DMS53 (cell line): ENCODE results near the gene KRT33A.

Experiments used
- DNase-seq: peaks from one replicate; lab custom pipeline; 2025; lab: John Stamatoyannopoulos, UW

Gene KRT33A

DNA sequence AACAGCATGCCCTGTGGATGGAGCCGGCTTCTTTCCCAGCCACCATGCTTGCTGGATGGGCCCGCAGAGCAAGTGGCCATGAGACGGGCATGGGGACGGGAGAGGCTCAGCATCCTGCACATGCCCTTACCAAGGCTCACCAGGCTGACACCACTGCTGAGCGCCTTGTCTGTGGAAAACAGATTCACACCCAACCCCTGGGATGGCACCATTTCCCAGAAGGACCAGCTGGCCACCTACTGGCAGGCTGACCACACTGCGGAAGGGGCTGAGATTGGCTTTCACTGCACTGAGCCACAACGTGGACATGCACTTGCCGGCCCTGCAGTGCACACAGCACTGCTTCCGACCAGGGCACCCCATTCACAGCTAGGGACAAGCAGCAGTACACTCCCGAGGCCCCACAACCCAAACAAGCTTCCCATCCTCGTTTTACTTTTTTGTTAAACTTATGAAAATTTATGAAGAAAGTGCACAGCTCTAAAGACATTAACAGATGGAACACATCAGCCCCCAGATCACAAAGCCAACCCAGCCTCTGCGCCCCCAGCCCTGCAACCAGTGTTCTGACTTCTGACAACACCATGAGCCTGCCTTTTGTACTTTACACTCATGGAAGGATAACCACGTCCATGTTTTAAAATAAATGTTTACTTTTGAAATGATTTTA lies 21.2 kb downstream of the KRT33A start:
- DNase-seq, result peak; percentile 82

DNA sequence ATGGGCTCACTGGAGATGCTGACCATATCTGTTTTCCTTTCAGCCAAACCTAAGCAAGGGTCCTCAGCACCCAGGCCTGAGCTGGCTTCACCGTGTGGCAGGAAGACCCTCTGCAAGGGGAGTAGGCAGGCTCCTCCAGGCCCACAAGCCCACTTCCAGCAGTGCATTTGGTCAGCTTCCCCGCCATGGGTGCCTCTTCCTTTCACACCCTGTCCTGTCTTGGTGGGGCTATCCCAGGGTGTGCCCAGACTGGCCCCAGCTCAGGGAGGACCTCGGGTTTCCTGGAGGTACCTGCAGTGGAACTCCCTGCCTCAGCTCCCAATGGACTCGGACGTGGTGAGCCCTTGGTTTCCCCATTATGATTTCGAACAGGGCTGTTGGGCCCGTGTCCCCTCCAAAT lies 22.4 kb downstream of the KRT33A start:
- DNase-seq, result no peak

DNA sequence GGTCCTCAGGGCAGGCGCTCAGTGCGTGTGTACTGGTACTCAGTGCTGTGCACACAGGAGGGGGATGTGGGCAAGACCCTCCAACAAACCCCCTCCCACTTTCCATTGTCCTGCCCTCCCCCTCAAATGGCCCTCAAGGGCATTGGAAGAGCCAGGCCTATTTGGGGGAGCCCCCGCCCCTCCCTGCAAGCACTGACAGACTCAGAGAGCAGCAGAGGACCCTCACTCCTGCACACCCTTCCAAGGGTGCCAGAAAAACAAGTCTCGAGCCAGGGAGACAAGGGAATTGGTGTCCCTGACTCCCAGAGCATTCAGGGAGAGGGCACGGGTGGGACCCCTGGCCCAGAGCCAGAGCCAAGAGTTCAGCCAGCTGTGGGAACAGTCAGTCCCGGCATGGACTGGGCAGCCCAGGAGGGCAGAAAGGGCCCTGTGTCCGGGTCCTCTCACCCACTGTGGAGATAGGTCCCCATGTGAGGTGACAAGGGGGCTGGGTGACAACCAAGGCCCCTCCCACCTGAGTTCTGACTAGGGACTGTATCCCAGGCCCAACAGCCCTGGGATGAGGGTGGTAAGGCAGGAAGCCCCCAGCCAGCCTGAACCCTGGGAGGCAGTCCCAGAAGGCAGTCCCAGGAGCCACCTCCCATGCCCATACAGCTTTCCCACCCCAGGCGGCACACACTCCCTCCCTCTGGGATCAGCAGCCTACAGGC lies 23.1 kb downstream of the KRT33A start:
- DNase-seq, result no peak

DNA sequence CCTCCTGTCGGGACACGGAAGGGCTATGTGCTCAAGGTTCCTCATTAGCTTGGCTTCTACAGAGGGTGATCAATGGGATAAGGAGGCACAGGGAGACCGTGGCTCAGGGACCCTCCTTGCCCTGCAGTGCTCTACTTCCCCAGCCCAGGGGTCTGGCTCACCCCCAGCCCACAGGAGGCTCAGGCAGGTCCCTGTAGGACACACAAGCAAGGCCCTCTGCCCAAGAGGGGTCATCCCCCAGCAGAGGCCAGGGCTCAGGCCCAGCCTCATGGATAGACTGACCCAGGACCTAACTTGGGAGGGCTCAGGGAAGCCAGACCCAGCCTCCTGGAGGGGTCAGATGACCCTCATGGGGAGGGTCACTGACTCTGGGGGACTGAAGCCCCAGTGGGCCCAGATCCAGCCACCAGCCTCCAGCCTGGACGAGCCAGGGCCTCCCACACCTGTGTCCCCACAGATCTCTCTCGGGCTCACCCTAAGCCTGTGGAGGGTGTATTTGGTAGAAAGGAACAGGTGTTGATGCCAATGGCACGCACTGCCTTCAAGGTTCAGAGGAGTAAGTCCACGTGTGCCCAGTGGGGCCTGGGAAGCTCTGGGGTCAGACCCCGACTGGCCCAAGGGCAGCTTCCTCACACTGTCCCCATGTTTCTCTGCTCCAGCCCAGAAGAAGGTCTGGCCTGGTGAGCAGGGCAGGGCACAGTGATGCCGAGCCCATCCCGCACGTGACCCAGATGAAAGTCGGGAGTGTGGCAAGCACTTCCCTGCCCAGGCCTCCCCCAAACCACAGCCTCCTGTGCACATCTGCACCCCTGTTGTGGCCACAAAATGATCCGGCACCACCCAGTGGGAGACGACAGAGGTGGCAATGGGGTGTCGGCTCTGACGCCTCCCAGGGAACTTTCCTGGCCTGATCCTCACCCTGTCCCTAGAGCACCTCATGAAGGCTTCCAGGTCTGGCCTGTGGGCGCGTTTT lies 24.2 kb downstream of the KRT33A start:
- DNase-seq, result no peak

DNA sequence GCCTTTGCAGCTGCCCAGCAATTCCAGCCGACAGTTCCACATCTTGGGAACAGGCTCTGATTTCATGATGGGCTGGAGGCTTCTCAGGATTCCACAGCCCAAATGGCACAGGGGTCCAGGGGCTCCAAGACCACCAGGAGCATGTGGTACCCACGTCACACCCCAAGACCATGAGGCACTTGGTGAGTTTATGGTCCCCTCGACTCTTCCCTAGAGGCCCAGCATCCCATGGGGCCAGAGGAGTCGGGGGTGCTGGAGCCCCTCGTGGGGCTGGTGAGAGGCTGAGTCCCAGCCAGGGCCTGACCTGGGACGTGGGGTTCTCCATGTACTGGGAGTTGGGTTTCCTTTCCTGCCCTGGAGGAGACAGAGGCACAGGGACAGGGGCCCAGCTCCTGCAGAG lies 25.0 kb downstream of the KRT33A start:
- no peak for DNase-seq

DNA sequence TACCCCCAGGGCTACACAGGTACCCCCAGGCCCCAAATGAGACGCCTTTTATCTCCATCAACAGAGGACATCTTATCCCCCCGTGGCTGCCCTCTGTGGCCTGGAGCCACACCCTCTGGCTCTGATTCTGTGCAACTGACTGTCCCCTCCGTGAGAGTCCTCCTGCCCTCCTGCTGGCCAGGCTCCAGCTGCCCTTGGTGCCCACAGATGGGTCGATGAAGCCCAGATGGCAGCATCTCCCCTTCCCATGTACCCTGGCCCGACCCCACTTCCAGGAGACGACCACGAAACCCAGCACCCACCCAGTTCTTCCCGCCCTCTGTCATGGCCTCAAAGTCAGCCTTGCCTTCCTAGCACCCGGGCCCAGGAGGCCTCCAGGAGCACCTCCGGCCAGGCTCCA lies 25.5 kb downstream of the KRT33A start:
- no peak for DNase-seq

DNA sequence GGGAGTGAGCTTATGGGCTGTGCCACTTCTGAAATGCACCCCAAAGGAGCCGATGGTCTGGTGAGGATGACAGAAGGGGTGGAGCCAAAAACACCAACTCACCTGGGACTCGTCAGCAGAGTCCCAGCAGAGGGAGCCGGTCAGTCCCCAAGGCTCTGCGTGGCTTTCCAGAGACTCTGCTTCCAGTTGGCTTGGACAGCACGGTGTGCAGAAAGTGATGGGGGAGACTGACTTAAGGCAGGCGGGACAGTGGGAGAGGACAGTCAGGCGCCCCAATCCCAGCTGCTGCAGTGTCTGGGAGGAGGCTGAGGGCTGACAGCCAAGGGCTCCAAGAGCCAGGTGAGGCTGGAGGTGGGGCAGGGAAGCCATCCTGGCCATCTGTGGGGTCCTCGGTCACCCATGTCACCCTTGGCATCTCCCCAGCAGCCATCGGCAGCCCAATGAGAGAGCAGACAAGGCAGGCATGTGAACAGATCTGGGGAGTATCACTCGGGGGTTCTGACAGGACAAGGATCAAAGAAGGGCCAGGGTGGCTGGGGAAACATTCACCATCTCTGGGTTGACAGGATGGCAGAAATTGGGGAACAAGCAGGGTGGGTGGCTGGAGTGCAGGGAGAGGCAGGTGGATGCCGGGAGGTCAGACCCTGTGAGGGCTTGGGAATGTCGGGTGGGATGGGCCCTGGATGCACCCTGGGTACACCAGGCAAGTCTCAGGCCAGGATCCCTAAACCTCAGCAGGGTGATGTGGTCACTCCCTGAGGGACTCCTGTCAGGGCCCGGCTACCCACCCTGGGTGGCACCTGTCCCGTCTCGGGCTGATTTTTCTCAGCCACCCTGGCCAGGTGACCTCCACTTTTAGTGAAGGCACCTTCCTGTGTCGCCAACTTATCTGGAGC lies 26.2 kb downstream of the KRT33A start:
- DNase-seq, result peak; percentile 57

DNA sequence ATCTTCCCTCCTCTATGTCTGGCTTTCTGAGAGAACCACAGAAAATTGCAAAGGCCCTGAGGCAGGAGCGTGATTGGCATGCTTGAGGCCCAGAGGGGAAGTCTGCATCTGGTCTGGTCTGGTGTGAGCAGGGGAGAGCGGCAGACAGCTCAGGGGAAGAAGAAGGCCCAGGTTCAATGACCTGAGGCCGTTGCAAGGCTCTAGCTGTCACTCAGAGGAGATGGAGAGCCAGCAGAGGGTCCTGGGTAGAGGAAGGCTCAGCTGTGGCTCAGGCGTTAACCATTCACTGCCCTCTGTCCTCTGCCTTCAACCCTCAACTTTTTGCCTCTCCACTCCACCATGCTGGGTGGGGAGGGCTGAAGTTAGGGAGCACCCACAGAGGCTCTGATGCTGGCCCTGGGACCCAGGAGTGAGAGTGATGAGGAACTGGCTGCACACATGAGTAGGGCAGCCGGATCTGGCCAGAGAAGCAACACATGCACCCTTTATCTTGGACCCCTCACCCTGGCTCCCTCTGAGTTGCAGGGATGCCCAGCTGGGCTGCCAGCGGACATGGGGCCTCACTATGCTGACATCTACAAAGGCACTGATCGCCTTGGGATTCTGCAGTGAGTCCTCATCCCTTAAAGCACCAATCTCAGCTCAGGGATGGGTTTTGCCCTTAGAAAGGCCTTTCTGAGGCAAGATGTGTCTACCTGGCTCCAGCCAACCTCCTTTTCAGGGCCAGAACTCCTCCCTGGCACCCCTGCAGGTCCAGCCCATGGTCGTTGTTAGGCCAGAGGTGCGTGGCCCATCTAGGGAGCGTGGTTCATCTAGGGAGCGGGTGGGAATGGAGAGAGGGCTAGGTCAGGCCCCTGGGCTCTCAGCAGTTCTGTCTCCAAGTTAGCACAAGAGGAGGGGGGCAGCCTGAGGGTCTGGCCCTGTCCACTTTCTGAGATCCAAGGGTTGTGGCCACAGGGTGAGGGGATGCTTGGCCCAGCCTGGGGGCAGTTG lies 27.4 kb downstream of the KRT33A start:
- no peak for DNase-seq

DNA sequence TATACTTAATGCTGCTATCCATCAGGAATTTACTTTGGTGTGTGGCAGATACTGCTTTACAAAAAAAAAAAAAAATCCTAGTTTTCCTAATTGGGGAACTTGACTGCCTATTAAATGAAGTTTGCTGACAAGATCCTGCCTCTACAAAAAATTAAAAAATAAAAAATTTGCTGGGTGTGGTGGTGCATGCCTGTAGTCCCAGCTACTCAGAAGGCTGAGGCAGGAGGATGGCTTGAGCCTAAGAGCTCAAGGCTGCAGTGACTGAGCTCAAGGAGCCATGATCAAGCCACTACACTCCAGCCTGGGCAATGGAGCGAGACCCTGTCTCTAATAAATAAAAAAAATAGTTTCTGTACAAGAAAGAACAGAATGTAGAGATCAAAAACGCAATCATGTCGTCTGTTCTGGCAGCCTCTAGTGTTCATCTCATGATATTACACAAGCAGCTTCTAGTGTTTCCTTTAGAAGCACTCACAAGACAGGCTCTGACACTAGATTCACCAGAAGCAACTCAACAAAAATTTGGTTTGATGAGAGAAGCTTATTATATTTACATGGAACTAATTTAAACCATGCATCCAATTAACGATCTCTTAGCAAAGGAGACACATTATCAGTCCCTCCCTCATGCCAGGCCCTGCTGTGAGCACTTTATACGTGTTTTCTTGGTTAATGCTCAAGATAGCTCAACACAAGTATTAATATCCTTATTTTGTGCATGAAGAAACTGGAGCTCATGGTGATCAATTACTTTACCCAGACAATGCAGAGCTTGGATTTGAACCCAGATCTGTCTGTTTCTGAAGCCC lies 28.3 kb downstream of the KRT33A start:
- DNase-seq, result peak; percentile 70

DNA sequence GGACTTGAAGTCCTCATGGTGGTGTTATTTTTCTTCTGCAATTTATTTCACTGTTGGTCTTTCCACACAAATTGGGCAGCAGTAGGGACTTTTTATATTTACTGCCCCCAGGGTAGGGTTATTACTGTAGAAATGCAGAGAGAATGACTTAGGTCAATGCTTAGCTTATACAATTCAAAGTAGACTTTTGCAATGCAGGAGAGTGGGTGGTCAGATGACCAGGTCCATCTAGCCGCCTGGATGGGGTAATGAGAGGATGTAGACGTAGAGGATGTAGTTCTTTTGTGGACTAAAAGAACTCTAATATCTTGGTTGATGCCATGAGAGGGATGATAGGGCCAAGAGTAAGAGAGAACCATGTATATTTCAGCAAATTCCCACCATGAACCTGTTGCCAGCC lies 32.4 kb downstream of the KRT33A start:
- no peak for DNase-seq

DNA sequence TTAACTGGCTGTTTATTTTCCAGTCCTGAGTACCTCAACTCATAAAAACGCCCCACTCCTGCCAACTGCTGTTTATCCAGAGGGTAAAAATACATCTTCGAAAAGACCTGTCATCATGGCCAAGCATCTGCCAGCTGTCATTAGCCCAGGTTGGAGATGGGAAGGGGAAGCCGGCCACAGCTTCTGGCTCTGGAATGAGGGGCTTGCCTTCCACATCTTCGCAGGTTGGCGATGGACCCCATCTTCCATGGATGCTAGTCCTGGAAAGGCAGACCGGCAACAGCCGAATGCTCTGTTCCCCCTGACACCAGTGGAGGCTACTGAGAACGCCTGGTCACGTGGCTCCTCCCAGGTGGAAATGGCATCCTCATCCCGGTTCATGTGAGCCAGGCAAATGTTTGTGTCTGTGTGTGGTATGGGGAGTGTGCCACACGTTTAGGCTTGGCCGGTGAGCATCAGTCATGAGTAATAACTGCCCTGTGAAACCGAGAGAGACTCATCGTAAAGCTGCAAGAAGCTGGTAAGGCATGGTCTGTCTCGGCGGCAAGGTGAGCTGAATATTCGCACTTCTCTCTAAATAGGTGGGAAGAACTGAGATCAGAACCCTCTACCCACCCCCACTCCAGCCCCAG lies 34.7 kb downstream of the KRT33A start:
- no peak for DNase-seq

DNA sequence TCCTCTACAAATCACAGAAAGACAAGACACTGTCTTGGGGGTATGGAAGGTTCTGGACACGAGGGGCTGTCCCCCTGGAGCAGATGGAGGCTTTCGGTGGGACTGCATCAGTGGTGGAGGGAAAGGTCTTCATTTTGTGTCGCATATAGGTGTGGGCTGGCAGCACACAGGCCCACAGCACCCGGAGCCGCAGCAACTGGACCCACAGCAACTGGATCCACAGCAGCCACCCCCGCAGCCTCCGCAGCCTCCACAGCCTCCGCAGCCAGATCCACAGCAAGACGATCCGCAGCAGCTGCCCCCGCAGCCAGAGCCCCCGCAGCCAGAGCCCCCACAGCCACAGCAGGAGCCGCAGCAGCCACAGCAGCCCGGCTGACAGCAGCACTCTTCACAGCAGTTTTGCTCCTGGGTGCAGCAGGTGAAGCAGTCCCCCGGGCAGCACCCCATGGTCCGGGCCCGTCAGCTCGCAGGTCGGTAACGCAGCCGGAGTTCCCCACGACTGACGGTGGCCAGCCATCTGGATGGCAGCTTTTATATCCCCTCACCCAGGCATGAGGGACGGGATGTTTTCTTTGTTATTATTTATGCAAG lies 35.3 kb downstream of the KRT33A start, which contains the start of gene KRTAP17-1:
Gene KRTAP17-1, minus strand, starts transcription at position 507 of the 591 bp plus-strand sequence. Its CDS starts 60 bp downstream, at position 447.
- DNase-seq, result no peak

DNA sequence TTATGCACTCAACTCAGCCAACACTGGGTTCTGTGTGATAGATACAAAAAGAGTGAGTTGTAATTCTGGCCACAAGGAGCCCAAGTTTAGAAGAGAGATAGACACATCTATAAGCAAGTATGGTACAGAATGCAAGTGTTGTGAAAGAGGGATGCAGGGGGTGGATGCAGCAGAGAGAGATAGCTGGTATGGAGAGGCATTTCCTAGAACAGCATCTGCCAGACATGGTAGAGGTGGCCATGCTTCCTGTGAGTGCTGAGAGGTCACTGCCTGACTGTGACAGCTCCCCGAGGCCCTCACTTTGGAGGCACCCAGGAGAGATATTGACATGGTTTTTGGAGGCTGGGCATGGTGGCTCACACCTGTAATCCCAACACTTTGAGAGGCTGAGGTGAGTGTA lies 39.5 kb downstream of the KRT33A start:
- DNase-seq, result no peak

DNA sequence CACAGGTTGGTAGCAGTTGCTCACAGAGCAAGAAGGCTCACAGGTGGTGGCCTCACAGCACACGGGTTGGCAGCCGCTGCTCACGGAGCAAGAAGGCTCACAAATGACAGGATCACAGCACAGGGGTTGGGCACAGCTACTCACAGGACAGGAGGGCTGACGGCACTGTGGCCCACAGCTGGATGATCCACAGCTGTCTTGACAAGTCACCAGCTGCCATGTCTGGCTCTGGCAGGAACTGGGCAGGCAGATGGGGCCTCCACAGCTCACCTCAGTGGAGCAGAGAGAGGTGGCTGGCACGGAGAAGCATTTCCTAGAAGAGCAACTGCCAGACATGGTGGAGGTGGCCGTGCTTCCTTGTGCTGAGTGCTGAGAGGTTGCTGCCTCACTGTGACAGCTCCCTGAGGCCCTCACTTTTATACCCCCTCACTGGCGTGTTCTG lies 41.7 kb downstream of the KRT33A start, which contains the start of gene KRTAP16-1:
Gene KRTAP16-1, minus strand, starts transcription at position 392 of the 442 bp plus-strand sequence. Its CDS starts 56 bp downstream, at position 336.
- peak; percentile 61 for DNase-seq

DNA sequence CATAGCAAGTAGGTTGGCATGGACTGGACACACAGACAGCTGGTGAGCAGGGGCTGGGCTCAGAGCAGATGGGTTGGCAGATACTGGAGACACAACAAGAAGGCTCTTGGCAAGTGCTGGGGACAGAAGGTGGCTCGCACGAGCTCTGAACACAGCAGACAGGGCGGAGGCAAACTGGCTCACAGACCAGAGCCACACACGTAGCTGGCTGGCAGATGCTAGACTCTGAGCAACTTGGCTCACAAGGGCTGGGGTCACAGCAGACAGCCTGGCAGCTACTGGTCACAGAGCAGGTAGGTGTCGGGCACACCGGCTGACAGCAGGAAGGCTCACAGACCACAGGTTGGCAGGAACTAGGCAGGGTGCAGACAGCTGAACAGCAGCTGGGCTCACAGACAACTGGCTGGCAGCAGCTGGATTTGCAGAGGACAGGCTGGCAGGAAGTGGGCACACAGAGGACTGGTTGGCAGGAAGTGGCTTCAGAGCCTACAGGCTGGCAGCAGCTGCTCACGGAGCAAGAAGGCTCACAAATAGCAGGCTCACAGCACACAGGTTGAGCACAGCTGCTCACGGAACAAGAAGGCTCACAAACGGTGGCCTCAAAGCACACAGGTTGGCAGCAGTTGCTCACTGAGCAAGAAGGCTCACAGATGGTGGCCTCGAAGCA lies 42.2 kb downstream of the KRT33A start:
- DNase-seq, result peak; percentile 81

DNA sequence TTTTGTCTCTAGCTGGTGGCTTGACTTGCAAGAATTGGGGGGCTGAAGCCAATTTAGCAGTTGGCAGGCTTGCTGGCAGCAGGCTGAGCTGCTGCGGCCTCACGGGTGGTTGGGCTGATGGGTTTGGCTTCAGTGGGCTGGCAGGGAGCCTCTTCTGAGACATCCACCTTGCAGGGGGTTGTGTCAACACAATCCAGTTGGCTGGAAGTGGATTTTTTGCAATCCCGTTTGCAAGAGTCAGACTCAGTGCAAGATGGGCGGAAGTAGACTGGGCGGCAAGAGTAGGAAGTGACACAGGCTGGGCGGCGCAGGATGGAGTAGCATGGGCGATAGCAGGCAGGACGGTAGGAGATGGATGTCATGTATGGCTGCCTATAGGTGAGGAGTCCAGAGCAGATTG lies 43.0 kb downstream of the KRT33A start:
- no peak for DNase-seq

DNA sequence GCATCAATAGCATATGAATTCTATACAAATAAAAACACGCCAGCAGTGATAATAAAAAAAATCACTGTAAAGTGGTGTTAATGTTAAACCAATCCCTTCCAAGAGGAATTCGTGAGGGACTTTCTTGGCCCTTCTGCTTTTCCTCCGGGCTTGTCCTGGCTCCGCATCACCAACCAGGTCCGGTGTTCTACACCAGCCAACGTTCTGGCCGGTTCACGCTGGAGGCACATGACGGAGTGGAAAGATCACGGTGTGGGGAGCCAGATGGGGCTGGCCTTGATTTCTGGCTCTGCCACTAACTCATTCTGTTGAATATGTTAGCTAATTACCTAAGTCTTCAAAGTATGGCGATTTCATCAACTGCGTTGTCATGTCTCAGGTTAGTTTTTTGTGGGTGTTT lies 46.5 kb downstream of the KRT33A start:
- DNase-seq, result no peak

DNA sequence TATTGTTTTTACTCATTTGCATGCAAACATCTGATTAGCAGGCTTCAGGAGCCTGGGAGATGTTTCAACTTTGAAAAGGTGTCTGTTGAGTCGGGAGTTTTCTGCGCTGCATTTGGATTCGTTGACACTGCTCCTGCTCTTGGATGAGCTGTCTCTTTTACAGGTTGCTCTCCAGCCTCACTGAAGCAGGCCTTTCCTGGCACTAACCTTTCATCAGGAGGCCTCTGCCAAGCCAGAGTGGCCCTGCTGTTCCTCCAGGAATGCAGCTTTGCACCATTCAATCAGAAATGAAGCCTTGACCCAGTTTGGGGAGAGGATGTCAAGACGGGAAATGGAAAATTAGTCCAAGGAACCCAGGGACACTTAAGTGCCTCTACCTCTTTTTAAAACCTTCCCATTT lies 47.6 kb downstream of the KRT33A start:
- DNase-seq, result no peak
